Measurements from ENCODE around the gene ZNF74. TPM values are rescaled to one million over a fixed set of nuclear protein-coding genes. Genes with fewer than 3 reads are reported as not detected.
"Not testable (repeated sequence)": the region's sequence is repeated elsewhere in the genome, so short reads cannot be mapped to it uniquely, and the experiment has no call there.

The ZNF74 gene
- total and polyA plus RNA-seq, 9 donors: 11.7 to 24.4 (median 16.6) TPM

GRCh38 chr22:20360866-20361751 is 32.8 kb upstream of the ZNF74 start:
- WGBS (ENCODE audit: insufficient coverage): 95% methylated on average over 76 of the region's 145 CpGs
- not testable (repeated sequence) for H3K36me3 ChIP-seq (ENCODE audit: control insufficient read depth, insufficient read depth, low read length); DNase-seq; H3K27me3 ChIP-seq (ENCODE audit: control insufficient read depth, insufficient read depth, low read length); H3K4me3 ChIP-seq (ENCODE audit: low read length); H3K9me3 ChIP-seq (replicated peaks; ENCODE audit: control insufficient read depth, low read depth, low read length); H3K27ac ChIP-seq (ENCODE audit: low read length); H3K4me1 ChIP-seq (ENCODE audit: control insufficient read depth, insufficient read depth, low read length)

GRCh38 chr22:20361752-20362229 is 32.2 kb upstream of the ZNF74 start:
- H3K4me1 ChIP-seq (ENCODE audit: control insufficient read depth, insufficient read depth, low read length); H3K36me3 ChIP-seq (ENCODE audit: control insufficient read depth, insufficient read depth, low read length); H3K27ac ChIP-seq (ENCODE audit: low read length); H3K27me3 ChIP-seq (ENCODE audit: control insufficient read depth, insufficient read depth, low read length); H3K4me3 ChIP-seq (ENCODE audit: low read length); DNase-seq; H3K9me3 ChIP-seq (replicated peaks; ENCODE audit: control insufficient read depth, low read depth, low read length): not testable (repeated sequence)
- 94% methylated on average over 44 of the region's 54 CpGs for WGBS (ENCODE audit: insufficient coverage)

GRCh38 chr22:20362403-20362802 is 31.5 kb upstream of the ZNF74 start:
- H3K27ac ChIP-seq (ENCODE audit: low read length); H3K36me3 ChIP-seq (ENCODE audit: control insufficient read depth, insufficient read depth, low read length); DNase-seq; H3K9me3 ChIP-seq (replicated peaks; ENCODE audit: control insufficient read depth, low read depth, low read length); H3K4me1 ChIP-seq (ENCODE audit: control insufficient read depth, insufficient read depth, low read length); H3K4me3 ChIP-seq (ENCODE audit: low read length); H3K27me3 ChIP-seq (ENCODE audit: control insufficient read depth, insufficient read depth, low read length): not testable (repeated sequence)
- WGBS (ENCODE audit: insufficient coverage): 72% methylated on average over 5 of the region's 10 CpGs

- not testable (repeated sequence) for H3K4me1 ChIP-seq (ENCODE audit: control insufficient read depth, insufficient read depth, low read length); H3K4me3 ChIP-seq (ENCODE audit: low read length); H3K36me3 ChIP-seq (ENCODE audit: control insufficient read depth, insufficient read depth, low read length); H3K9me3 ChIP-seq (replicated peaks; ENCODE audit: control insufficient read depth, low read depth, low read length); H3K27ac ChIP-seq (ENCODE audit: low read length); DNase-seq; H3K27me3 ChIP-seq (ENCODE audit: control insufficient read depth, insufficient read depth, low read length)
- WGBS (ENCODE audit: insufficient coverage): 33% methylated on average over 1 of the region's 11 CpGs
Observed at GRCh38 chr22:20364335-20365260, 29.4 kb upstream of the ZNF74 start.

GRCh38 chr22:20366841-20367240 is 27.1 kb upstream of the ZNF74 start:
- not testable (repeated sequence) for H3K27me3 ChIP-seq (ENCODE audit: control insufficient read depth, insufficient read depth, low read length); DNase-seq; H3K9me3 ChIP-seq (replicated peaks; ENCODE audit: control insufficient read depth, low read depth, low read length); H3K27ac ChIP-seq (ENCODE audit: low read length); H3K4me1 ChIP-seq (ENCODE audit: control insufficient read depth, insufficient read depth, low read length); H3K4me3 ChIP-seq (ENCODE audit: low read length); H3K36me3 ChIP-seq (ENCODE audit: control insufficient read depth, insufficient read depth, low read length)
- WGBS (ENCODE audit: insufficient coverage): 87% methylated on average over 6 of the region's 9 CpGs

GRCh38 chr22:20368875-20369274 is 25.1 kb upstream of the ZNF74 start:
- not testable (repeated sequence) for H3K36me3 ChIP-seq (ENCODE audit: control insufficient read depth, insufficient read depth, low read length); H3K27me3 ChIP-seq (ENCODE audit: control insufficient read depth, insufficient read depth, low read length); H3K27ac ChIP-seq (ENCODE audit: low read length); H3K9me3 ChIP-seq (replicated peaks; ENCODE audit: control insufficient read depth, low read depth, low read length); H3K4me1 ChIP-seq (ENCODE audit: control insufficient read depth, insufficient read depth, low read length); H3K4me3 ChIP-seq (ENCODE audit: low read length); DNase-seq
- 95% methylated on average over 3 of the region's 9 CpGs for WGBS (ENCODE audit: insufficient coverage)

GRCh38 chr22:20371687-20372086 is 22.3 kb upstream of the ZNF74 start:
- no CpG with 5 or more reads among the region's 6 CpGs for WGBS (ENCODE audit: insufficient coverage)
- H3K36me3 ChIP-seq (ENCODE audit: control insufficient read depth, insufficient read depth, low read length); DNase-seq; H3K4me1 ChIP-seq (ENCODE audit: control insufficient read depth, insufficient read depth, low read length); H3K27ac ChIP-seq (ENCODE audit: low read length); H3K27me3 ChIP-seq (ENCODE audit: control insufficient read depth, insufficient read depth, low read length); H3K4me3 ChIP-seq (ENCODE audit: low read length); H3K9me3 ChIP-seq (replicated peaks; ENCODE audit: control insufficient read depth, low read depth, low read length): not testable (repeated sequence)

GRCh38 chr22:20372406-20372854 is 21.5 kb upstream of the ZNF74 start:
- DNase-seq; H3K4me3 ChIP-seq (ENCODE audit: low read length); H3K4me1 ChIP-seq (ENCODE audit: control insufficient read depth, insufficient read depth, low read length); H3K27ac ChIP-seq (ENCODE audit: low read length); H3K36me3 ChIP-seq (ENCODE audit: control insufficient read depth, insufficient read depth, low read length); H3K27me3 ChIP-seq (ENCODE audit: control insufficient read depth, insufficient read depth, low read length); H3K9me3 ChIP-seq (replicated peaks; ENCODE audit: control insufficient read depth, low read depth, low read length): not testable (repeated sequence)
- no CpG with 5 or more reads among the region's 8 CpGs for WGBS (ENCODE audit: insufficient coverage)

- WGBS (ENCODE audit: insufficient coverage): 40% methylated on average over 1 of the region's 6 CpGs
- H3K4me3 ChIP-seq (ENCODE audit: low read length); H3K27me3 ChIP-seq (ENCODE audit: control insufficient read depth, insufficient read depth, low read length); H3K27ac ChIP-seq (ENCODE audit: low read length); DNase-seq; H3K9me3 ChIP-seq (replicated peaks; ENCODE audit: control insufficient read depth, low read depth, low read length); H3K36me3 ChIP-seq (ENCODE audit: control insufficient read depth, insufficient read depth, low read length); H3K4me1 ChIP-seq (ENCODE audit: control insufficient read depth, insufficient read depth, low read length): not testable (repeated sequence)
Observed at GRCh38 chr22:20373195-20373706, 20.7 kb upstream of the ZNF74 start.

GRCh38 chr22:20374130-20374529 is 19.8 kb upstream of the ZNF74 start:
- not testable (repeated sequence) for H3K27me3 ChIP-seq (ENCODE audit: control insufficient read depth, insufficient read depth, low read length); H3K4me3 ChIP-seq (ENCODE audit: low read length); H3K36me3 ChIP-seq (ENCODE audit: control insufficient read depth, insufficient read depth, low read length); H3K4me1 ChIP-seq (ENCODE audit: control insufficient read depth, insufficient read depth, low read length); DNase-seq; H3K27ac ChIP-seq (ENCODE audit: low read length); H3K9me3 ChIP-seq (replicated peaks; ENCODE audit: control insufficient read depth, low read depth, low read length)
- WGBS (ENCODE audit: insufficient coverage): no CpG with 5 or more reads among the region's 2 CpGs

Measured in muscle of leg (tissue), 11 donors.